ENCODE measurements around the gene KLHDC9. TPM values are rescaled to one million over a fixed set of nuclear protein-coding genes. Genes with fewer than 3 reads are reported as not detected.

Gene KLHDC9, protein sequence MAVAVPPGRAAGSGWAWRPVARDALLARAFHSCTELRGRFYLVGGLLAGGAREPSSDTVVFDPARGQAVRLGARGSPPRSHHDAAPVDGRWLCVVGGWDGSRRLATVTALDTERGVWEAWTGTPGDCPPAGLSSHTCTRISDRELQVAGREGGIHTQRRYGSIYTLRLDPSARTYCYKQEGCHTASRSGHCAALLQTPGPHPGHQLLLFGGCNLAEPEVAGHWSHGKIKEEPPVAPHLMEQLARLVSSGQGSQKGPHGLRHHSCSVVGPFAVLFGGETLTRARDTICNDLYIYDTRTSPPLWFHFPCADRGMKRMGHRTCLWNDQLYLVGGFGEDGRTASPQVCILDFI
- 1 to 10 TPM in 1 of 2 donors, under 1 TPM in 1; 0.78 to 2.5 TPM for total RNA-seq
- polyA plus RNA-seq = 10 to 100 TPM in 1 of 2 donors, 1 to 10 TPM in 1; 7.9 to 14.8 TPM
- long read RNA-seq, donor 1, partial matches to known transcripts = 0 of 1 reads
- long read RNA-seq, donor 1, other reads (novel, unspliced or antisense) = 1 of 1 reads
- long read RNA-seq, donor 2, partial matches to known transcripts = 0 of 3 reads
- long read RNA-seq, donor 2, other reads (novel, unspliced or antisense) = 1 of 3 reads

DNA sequence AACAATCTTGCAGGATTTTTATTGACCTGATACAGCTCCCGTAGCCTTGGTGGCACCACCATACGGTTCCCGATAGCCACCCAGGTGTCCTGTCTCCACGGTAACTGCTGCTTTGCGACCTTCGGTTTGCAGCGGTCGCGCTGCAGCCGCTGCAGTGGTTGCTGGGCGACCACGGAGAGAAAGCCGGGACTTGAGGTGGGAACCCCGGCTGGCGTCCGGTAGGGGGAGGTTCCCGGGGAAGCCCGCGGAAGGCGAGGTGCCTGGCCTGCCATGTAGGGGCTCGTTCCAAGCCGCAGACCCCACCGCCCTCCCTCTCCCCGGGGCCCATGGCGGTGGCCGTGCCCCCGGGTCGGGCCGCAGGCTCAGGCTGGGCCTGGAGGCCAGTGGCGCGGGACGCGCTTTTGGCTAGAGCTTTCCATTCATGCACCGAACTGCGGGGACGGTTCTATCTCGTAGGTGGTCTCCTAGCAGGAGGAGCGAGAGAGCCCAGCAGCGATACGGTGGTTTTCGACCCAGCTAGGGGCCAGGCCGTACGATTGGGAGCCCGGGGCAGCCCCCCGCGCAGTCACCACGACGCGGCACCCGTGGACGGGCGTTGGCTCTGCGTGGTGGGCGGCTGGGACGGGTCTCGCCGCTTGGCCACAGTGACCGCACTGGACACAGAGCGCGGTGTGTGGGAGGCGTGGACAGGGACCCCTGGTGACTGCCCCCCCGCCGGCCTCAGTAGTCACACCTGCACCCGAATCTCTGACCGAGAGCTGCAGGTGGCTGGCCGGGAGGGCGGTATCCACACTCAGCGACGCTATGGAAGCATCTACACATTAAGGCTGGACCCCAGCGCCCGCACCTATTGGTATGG, at the start of gene KLHDC9:
Gene KLHDC9, plus strand, starts transcription at position 152 of the 859 bp plus-strand sequence. Its CDS starts 175 bp downstream, at position 327.
- DNase-seq (peak; percentile 78 to 86), ATAC-seq (ENCODE audit: low FRiP score) (peak; percentile 86)
- peak within 1 kb of the TSS in 1 of 2 donors; percentile 48 for H3K27ac ChIP-seq (ENCODE audit: low read depth in 1 of 2, low read length in 2 of 2)
- H3K9me3 ChIP-seq (ENCODE audit: control insufficient read depth, low read length) = no peaks in the 10 kb centered on the region
- intact Hi-C loops (cut with DNase I) = loop anchor here in 1 of 2 donors (5.0 kb wide), 1 partner anchor 101 kb away; no protein-coding TSS in a partner anchor
- WGBS, 2 donors = 5 to 7% methylated on average over 58 to 71 of the region's 71 CpGs
- H3K36me3 ChIP-seq (ENCODE audit: control insufficient read depth in 1 of 2, insufficient read depth in 2 of 2, low read length in 1 of 2) = peaks cover 0 to 6% of the 10 kb centered on the region in 2 donors
- peak within 1 kb of the TSS; percentile 46 to 54 for H3K4me3 ChIP-seq (ENCODE audit: low read length in 2 of 2)
- H3K4me1 ChIP-seq (ENCODE audit: control insufficient read depth in 1 of 2, insufficient read depth in 2 of 2, low read length in 2 of 2) = peaks cover 0 to 2% of the 10 kb centered on the region in 2 donors
- H3K27me3 ChIP-seq (ENCODE audit: control insufficient read depth in 1 of 2, insufficient read depth in 2 of 2, low read length in 1 of 2) = no peaks in the 10 kb centered on the region

DNA sequence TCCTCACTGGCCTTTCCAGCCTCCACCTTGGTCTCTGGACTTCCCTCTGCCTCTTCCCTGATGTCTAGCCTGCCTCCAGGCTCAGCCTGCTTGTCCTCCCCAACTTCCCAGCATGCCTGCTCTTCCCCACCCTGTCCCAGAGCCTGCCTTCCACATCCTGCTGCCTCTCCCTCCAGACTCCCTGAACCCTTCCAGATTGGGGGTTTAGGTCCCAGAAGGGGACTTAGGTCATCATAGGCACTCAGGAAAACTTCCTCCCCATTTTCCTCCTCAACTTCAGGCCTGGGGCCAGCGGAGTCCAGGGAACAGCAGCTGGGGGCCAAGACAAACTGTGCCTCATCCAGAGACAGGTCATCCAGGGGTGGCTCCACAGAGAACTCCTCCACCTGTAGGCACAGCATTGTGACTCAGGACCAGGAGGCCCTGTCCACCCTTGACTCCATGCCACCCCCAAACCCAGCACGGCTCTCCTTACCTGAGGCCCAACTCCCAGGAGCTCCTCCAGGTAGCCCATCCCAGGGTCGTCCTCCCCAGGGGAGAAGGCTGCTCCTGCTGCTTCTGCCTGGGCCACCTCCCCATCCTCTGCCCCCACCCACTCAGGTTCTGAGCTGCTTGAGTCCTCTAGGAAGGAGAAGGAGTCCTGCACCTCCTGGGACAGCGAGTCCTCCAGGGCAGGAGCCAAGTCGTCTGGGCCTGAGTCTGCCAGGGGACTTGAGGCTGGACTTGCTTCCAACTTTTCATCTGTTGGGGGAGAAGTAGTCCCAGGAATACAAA, 49.0 kb upstream of the KLHDC9 start:
- 84 to 87% methylated on average over 5 of the region's 5 CpGs for WGBS, 2 donors
- intact Hi-C loops (cut with DNase I) = loop anchor here in 1 of 2 donors (5.0 kb wide), 1 partner anchor 68 kb away; the partner anchor contains the start of genes NIT1 and PFDN2
- no peak for ATAC-seq (ENCODE audit: low FRiP score)

DNA sequence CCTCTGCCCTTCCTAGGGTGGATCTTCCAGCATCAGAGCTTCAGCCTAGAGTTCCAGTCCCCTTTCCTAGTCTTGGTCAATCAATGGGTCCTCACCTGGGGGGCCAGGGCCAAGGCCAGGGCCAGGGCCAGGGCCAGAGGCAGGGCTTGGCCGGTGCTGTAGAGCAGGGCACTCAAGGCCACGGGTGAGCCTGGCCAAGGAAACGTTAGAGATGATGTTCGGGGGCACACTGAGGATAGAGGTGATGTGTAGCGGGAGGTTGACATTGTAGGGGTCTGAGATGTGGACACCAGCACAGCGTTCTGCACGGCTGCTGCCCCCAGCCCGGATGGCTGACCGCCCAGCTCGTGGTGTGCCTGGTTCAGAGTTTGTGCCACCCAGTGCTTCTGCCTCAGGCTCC, 46.9 kb upstream of the KLHDC9 start:
- Histone ChIP-seq H3K36me3 (ENCODE audit: control insufficient read depth in 1 of 2, insufficient read depth in 2 of 2, low read length in 1 of 2) (no peaks in the 10 kb centered on the region), H3K4me3 (ENCODE audit: low read length in 2 of 2) (no peak overlapping the region), H3K4me1 (ENCODE audit: control insufficient read depth in 1 of 2, insufficient read depth in 2 of 2, low read length in 2 of 2) (no peaks in the 10 kb centered on the region), H3K9me3 (ENCODE audit: control insufficient read depth, low read length) (no peaks in the 10 kb centered on the region), H3K27ac (ENCODE audit: low read depth in 1 of 2, low read length in 2 of 2) (no peak overlapping the region), H3K27me3 (ENCODE audit: control insufficient read depth in 1 of 2, insufficient read depth in 2 of 2, low read length in 1 of 2) (no peaks in the 10 kb centered on the region)
- ATAC-seq (ENCODE audit: low FRiP score) (no peak), DNase-seq (peak in 1 of 2 donors; percentile 24)
- 90% methylated on average over 10 of the region's 10 CpGs for WGBS, 2 donors
- intact Hi-C loops (cut with DNase I) = no loop called here

More for the DNA sequence above, 49.0 kb upstream of the KLHDC9 start:
- Histone ChIP-seq H3K27me3 (ENCODE audit: control insufficient read depth in 1 of 2, insufficient read depth in 2 of 2, low read length in 1 of 2) (no peaks in the 10 kb centered on the region), H3K9me3 (ENCODE audit: control insufficient read depth, low read length) (no peaks in the 10 kb centered on the region), H3K4me3 (ENCODE audit: low read length in 2 of 2) (no peak overlapping the region), H3K27ac (ENCODE audit: low read depth in 1 of 2, low read length in 2 of 2) (no peak overlapping the region), H3K4me1 (ENCODE audit: control insufficient read depth in 1 of 2, insufficient read depth in 2 of 2, low read length in 2 of 2) (no peaks in the 10 kb centered on the region), H3K36me3 (ENCODE audit: control insufficient read depth in 1 of 2, insufficient read depth in 2 of 2, low read length in 1 of 2) (no peaks in the 10 kb centered on the region)
- DNase-seq = peak in 1 of 2 donors; percentile 68

DNA sequence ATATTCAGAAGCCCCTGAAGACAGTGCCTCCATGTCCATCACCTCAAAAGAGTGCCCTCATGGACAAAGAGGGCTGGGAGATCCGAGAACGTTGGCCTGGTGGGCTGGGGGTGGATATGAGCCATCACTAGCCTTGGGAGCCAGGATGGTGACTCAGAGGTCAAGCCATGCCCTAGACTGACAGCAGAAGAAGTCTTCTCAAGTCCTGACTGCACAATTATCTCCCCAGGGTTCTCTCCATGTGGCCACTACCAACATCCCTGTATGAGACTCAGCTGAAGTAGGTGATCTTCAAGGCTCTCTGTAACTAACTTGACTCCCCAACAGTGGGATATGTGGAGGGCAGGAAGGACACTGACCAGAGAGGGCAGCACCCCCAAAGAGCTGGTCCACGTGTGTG, 45.3 kb upstream of the KLHDC9 start:
- DNase-seq = peak in 1 of 2 donors; percentile 28
- H3K9me3 ChIP-seq (ENCODE audit: control insufficient read depth, low read length) = no peaks in the 10 kb centered on the region
- H3K36me3 ChIP-seq (ENCODE audit: control insufficient read depth in 1 of 2, insufficient read depth in 2 of 2, low read length in 1 of 2) = no peaks in the 10 kb centered on the region
- WGBS, 2 donors = 55 to 71% methylated on average over 3 of the region's 3 CpGs
- H3K4me3 ChIP-seq (ENCODE audit: low read length in 2 of 2) = no peak overlapping the region
- no peaks in the 10 kb centered on the region for H3K4me1 ChIP-seq (ENCODE audit: control insufficient read depth in 1 of 2, insufficient read depth in 2 of 2, low read length in 2 of 2)
- no peak overlapping the region for H3K27ac ChIP-seq (ENCODE audit: low read depth in 1 of 2, low read length in 2 of 2)
- no peak for ATAC-seq (ENCODE audit: low FRiP score)
- intact Hi-C loops (cut with DNase I) = no loop called here
- H3K27me3 ChIP-seq (ENCODE audit: control insufficient read depth in 1 of 2, insufficient read depth in 2 of 2, low read length in 1 of 2) = no peaks in the 10 kb centered on the region

- DNase-seq = peak in 1 of 2 donors; percentile 35
- Histone ChIP-seq H3K4me1 (ENCODE audit: control insufficient read depth in 1 of 2, insufficient read depth in 2 of 2, low read length in 2 of 2) (no peaks in the 10 kb centered on the region), H3K27me3 (ENCODE audit: control insufficient read depth in 1 of 2, insufficient read depth in 2 of 2, low read length in 1 of 2) (no peaks in the 10 kb centered on the region), H3K36me3 (ENCODE audit: control insufficient read depth in 1 of 2, insufficient read depth in 2 of 2, low read length in 1 of 2) (no peaks in the 10 kb centered on the region), H3K27ac (ENCODE audit: low read depth in 1 of 2, low read length in 2 of 2) (no peak overlapping the region), H3K9me3 (ENCODE audit: control insufficient read depth, low read length) (no peaks in the 10 kb centered on the region), H3K4me3 (ENCODE audit: low read length in 2 of 2) (no peak overlapping the region)
- intact Hi-C loops (cut with DNase I) = no loop called here
- 70 to 81% methylated on average over 4 of the region's 4 CpGs for WGBS, 2 donors
- ATAC-seq (ENCODE audit: low FRiP score) = no peak
Observed at GRCh38 chr1:161054232-161054631, 43.9 kb upstream of the KLHDC9 start.

DNA sequence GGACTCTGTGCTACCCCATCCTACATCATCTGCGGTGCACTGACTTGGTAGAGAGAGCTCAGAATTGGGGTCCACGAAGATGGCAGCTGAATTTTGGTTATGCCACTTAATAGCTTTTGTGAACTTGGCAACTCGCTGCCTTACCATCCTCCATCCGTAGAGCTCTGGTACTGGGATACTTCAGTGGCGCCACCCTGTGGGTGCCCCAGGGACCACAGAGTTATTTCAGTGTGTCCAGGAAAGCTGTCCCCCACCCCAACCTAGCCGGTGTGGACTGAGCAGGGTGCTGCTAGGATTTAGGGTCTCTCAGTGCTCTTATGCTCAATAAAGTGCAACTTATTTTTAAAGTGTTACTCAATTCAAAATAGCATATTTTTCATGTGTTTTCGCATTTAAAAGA, 43.4 kb upstream of the KLHDC9 start:
- no peaks in the 10 kb centered on the region for H3K36me3 ChIP-seq (ENCODE audit: control insufficient read depth in 1 of 2, insufficient read depth in 2 of 2, low read length in 1 of 2)
- no peaks in the 10 kb centered on the region for H3K4me1 ChIP-seq (ENCODE audit: control insufficient read depth in 1 of 2, insufficient read depth in 2 of 2, low read length in 2 of 2)
- no peak overlapping the region for H3K4me3 ChIP-seq (ENCODE audit: low read length in 2 of 2)
- DNase-seq = peak in 1 of 2 donors; percentile 17
- no peaks in the 10 kb centered on the region for H3K9me3 ChIP-seq (ENCODE audit: control insufficient read depth, low read length)
- ATAC-seq (ENCODE audit: low FRiP score) = no peak
- no peak overlapping the region for H3K27ac ChIP-seq (ENCODE audit: low read depth in 1 of 2, low read length in 2 of 2)
- WGBS, 2 donors = 73 to 83% methylated on average over 7 of the region's 7 CpGs
- intact Hi-C loops (cut with DNase I) = no loop called here
- H3K27me3 ChIP-seq (ENCODE audit: control insufficient read depth in 1 of 2, insufficient read depth in 2 of 2, low read length in 1 of 2) = no peaks in the 10 kb centered on the region

DNA sequence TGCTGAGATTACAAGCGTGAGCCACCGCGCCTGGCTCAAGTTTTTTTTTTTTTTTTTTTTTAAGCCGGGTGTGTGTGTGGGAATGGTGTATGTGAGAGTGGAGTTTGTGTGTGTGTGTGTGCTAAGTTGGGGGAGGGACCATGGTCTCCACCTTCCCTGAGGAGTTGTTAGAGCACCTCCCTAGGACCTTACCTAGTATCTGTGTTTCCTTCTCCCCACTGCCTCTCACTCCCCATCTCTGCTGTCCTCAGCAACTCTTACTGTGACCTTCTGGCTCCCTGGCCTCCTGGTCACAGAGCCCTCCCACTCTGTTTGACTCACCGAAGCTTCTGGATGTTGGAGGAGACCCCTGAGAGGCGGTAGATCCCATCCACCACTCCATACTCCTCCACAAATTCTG, 38.9 kb upstream of the KLHDC9 start:
- H3K27me3 ChIP-seq (ENCODE audit: control insufficient read depth in 1 of 2, insufficient read depth in 2 of 2, low read length in 1 of 2) = no peaks in the 10 kb centered on the region
- H3K4me1 ChIP-seq (ENCODE audit: control insufficient read depth in 1 of 2, insufficient read depth in 2 of 2, low read length in 2 of 2) = no peaks in the 10 kb centered on the region
- ATAC-seq (ENCODE audit: low FRiP score) (no peak), DNase-seq (peak in 1 of 2 donors; percentile 3)
- no peaks in the 10 kb centered on the region for H3K9me3 ChIP-seq (ENCODE audit: control insufficient read depth, low read length)
- intact Hi-C loops (cut with DNase I) = no loop called here
- 73 to 77% methylated on average over 6 of the region's 6 CpGs for WGBS, 2 donors
- H3K4me3 ChIP-seq (ENCODE audit: low read length in 2 of 2) = no peak overlapping the region
- H3K36me3 ChIP-seq (ENCODE audit: control insufficient read depth in 1 of 2, insufficient read depth in 2 of 2, low read length in 1 of 2) = no peaks in the 10 kb centered on the region
- H3K27ac ChIP-seq (ENCODE audit: low read depth in 1 of 2, low read length in 2 of 2) = no peak overlapping the region

DNA sequence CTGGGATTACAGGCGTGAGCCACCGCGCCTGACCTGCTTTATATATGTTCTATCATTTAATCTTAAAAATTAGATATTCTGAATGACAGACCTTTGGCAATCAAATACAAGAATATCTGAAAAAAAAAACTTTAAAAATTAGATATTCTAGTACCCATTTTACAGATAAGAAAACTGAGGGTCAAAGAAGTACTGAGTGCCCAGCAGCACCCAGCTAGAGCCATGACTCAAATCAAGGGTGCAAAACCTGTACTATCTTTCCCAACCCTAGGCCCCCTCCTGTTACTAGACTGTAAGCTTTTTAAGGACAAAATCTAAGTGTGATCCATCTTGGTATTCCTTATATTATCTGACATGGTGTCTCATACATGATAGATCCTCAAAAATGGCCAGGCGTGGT, 36.7 kb upstream of the KLHDC9 start:
- intact Hi-C loops (cut with DNase I) = no loop called here
- 88 to 94% methylated on average over 4 of the region's 4 CpGs for WGBS, 2 donors
- H3K27me3 ChIP-seq (ENCODE audit: control insufficient read depth in 1 of 2, insufficient read depth in 2 of 2, low read length in 1 of 2) = no peaks in the 10 kb centered on the region

More for the DNA sequence above, 36.7 kb upstream of the KLHDC9 start:
- no peak overlapping the region for H3K27ac ChIP-seq (ENCODE audit: low read depth in 1 of 2, low read length in 2 of 2)
- DNase-seq = no peak
- no peak for ATAC-seq (ENCODE audit: low FRiP score)
- H3K4me3 ChIP-seq (ENCODE audit: low read length in 2 of 2) = no peak overlapping the region
- H3K4me1 ChIP-seq (ENCODE audit: control insufficient read depth in 1 of 2, insufficient read depth in 2 of 2, low read length in 2 of 2) = no peaks in the 10 kb centered on the region
- H3K36me3 ChIP-seq (ENCODE audit: control insufficient read depth in 1 of 2, insufficient read depth in 2 of 2, low read length in 1 of 2) = no peaks in the 10 kb centered on the region
- no peaks in the 10 kb centered on the region for H3K9me3 ChIP-seq (ENCODE audit: control insufficient read depth, low read length)
